Kidney tubule cell (primary cell): ENCODE measurements around the gene FRY.
A peak's percentile ranks its signal among the peaks of the same experiment; 100 is the strongest.

Experiments
- DNase-seq: peaks from one replicate; pipeline ENCODE4 v3.0.0-alpha.2; 2018; ENCODE audit warnings: low spot score

The FRY gene

DNA sequence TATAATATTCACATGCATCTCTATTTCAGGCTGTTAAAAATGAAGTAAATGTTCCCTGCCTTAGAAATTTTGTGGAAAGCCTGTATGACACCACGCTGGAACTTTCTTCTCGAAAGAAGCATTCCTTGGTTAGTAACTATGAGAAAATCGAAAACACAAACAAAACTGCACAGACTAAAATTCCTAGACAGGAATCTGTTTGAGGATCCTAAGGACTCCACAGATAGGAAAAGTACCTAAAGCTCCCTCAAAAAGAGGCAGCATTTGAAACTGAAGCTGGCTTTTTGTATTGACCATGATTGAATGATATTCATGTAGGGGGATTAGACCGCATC is 103.4 kb downstream of the FRY start:
- DNase-seq, result no peak

DNA sequence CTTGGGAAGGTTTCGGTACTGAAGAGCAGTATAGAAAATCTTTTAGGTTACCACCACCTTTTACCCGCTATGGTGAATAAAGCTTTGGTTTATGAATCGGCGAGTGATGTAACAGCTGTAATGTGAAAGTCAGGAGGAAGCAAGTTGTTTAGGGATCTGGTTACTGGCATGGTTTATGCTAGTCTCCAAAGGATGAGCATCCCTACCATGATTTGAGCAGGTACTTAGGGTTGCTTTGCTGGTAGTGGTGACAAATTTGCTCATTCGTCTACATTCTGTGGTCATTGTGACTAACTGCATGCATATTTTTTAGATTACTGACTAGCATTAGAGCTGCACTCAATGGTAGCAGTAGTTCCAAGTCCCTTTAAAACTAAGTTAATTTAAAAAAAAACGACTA is 104.1 kb downstream of the FRY start:
- peak; percentile 65 for DNase-seq

DNA sequence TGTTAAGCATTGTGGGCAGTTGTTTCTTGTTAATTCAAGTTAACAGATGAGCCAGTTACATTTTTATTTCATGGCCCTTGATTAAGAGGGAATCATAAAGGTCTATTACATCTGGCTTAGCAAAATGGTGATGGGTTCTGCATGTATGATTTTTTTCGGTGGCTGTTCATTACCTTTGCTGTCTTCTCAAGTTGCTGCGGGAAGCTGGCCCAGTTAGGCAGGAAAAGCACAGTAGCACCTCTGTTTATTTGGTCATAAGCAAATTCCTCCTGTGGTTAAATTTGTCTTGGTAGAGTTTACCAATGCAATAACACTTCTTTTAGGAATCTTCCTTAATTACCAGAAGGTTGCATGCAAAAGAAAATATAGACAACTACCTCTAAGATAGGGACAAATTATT is 104.5 kb downstream of the FRY start:
- peak; percentile 9 for DNase-seq

DNA sequence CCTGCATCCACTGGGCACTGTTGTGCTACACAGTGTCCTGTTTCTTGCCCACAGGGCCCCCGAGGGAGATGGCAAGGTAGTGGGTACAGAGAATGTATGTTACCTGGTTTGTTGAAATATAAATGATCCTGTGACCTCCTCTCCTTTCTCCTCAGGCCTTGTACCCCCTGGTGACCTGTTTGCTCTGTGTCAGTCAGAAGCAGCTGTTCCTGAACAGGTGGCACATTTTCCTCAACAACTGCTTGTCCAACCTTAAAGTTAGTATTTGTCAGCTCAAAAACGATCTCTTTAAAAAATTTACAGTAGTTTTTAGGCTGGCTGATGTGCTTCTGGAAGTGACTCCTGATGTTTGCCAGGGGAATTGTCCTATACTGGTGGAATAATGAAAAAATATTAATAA is 105.1 kb downstream of the FRY start:
- DNase-seq, result no peak

DNA sequence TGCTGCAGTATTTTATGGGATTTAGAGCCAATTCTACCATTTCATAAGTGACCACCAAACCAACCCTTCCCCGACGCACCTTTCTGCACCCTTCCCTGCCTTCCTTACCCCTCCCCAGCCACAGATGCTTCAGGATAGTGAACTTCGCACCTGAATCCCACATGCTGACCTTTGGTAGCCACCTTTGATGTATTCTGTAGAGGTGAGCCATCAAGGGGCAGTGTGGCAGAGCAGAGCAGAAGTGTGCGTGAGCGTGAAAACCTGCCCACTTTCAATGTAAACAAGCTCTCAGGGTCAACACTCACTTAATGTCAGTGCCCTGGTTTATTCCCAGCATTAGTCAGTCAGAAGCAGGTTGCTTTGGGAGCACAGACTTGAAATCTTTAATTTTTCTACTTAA is 107.7 kb downstream of the FRY start:
- no peak for DNase-seq

DNA sequence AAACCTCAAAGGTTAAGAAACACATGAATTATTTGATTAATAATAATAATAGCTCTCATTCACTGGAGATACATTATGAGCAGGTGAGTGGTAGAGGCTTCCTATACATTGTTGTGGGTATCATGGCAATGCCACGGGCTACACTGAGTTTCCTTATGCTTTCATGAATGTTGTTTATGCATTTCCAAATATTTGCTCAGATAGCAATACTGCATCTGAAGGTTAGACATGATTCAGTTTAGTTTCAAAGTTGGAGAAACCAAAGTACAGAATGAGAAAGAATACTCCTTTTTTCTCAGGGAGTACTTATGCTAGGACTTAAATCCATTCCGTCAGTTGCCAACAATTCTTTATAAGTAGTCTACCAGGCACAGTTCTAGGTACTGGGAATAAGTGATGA is 108.5 kb downstream of the FRY start:
- DNase-seq, result no peak

DNA sequence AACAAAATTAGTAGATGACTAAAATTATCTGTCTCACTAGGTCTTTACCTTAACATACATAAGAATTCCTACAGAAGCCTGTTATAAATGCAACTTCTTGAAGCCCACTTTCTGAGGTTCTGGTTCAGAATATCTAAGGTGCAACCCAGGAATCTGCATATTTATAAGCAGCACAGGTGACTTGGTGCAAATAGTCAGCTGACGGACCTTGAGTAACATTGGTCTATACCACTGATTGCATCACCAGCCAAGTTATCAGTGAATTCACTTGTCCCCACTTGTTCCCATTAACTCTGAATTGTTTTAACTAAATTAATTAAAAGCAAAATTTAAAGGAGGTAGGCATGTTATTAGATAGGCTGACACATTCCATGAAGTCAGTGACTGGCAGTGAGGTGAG is 109.9 kb downstream of the FRY start:
- DNase-seq, result no peak

DNA sequence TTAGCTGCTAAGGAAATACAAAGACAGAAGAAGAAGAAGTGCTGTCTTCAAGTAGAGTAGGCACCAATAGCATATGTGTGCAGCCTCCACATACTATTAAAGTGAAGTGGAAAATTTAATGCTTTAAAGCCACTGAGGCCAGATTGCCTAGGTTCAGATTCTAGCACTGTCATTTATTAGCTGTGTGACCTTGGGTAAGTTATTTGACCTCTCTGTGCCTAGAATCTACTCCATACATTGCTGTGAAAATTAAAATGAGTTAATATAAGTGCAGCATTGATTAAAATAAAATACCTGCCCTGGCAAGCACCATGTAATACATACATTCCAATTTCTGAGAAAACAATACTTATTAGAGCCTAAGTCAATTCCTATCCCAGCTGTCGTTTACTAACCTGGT is 110.5 kb downstream of the FRY start:
- no peak for DNase-seq

DNA sequence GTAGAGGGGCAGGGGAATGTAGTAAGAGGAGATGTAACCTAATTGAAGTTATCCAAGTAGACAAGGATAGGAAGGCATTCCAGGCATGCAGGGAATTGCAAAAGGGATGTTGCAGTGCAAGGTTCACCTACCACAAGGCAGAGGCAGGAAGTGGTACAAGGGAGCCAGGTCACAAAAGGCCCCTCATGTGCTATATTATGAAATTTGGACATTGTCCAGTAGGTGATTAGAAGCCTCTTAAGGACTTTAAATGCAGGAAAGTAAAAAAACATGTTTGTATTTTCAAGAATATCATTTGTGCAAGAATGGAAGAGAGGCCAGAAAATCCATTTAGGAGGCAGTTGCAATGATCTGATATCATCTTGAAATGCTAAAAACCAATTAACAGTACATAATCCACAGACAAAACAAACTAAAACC is 111.4 kb downstream of the FRY start:
- DNase-seq, result peak; percentile 76

DNA sequence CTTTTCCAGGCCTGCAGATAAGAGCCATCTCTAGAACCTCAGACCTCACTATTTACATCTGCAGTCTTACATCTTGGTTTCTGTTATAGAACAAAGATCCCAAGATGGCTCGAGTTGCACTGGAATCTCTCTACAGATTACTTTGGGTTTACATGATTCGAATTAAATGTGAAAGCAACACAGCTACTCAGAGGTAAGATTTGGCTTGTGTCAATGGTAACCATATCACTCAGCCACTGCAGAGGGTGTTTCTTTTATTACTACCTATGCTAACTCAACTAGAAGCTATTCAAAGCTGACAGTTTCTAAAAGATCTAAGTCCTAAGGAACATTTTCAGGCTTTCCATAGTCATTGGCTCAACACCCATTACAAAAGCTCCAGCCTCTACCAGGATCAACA is 115.6 kb downstream of the FRY start:
- DNase-seq, result no peak

DNA sequence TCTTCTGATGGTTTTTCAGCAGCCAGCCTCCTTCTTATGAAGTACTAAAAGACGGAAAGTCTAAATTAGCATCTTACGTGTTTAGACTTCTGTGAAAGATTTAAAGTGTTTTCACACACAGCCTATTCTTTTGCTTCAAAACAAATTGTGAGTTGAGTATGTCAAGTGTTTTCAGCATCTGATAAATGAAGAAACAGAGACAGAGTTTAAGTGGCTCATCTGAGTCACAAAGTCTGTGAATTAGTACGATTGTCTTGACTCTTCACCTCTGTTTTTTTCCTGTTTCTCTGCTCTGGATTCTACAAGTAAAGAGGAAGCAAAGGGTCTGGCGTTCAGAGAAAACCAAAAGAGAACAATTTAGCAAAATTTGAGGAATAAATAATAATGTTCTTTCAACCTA is 116.4 kb downstream of the FRY start:
- no peak for DNase-seq

DNA sequence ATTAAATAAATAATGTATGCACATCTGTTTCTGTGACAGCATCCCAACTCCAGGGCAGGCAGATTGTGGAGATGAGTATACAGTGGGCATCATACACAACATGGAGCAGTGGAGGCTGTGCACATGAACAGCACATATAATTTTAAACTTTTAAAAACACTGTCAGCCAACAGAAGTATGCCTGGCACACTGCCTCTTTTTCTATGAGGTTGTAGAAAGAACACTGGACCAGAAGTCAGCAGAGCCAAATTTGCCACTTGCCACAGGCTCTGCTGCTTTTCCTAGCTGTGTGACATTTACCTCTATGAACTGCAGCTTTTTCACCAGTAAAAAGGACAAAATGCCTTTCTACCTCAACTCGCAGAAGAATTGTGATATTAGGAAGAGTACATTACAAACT is 118.7 kb downstream of the FRY start:
- no peak for DNase-seq

DNA sequence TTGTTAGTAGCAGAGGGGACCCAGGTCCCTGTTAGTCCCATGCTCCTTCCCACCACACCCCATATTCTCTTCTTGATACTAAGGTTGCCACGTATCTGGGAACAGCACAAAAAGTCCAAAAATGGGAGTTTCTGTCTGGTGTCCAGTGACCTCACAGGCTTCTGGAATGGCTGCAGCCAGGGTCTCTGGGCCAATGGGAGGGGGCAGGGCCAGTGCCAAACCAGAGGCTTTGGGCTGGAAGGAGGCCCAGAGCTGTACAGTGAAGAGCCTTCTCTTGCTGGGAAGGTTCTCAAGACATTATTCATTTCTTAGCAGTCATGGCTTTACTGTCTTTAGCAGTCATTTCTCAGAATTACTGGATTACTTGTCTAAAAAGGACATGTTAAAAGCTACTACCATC is 119.2 kb downstream of the FRY start:
- DNase-seq, result no peak

DNA sequence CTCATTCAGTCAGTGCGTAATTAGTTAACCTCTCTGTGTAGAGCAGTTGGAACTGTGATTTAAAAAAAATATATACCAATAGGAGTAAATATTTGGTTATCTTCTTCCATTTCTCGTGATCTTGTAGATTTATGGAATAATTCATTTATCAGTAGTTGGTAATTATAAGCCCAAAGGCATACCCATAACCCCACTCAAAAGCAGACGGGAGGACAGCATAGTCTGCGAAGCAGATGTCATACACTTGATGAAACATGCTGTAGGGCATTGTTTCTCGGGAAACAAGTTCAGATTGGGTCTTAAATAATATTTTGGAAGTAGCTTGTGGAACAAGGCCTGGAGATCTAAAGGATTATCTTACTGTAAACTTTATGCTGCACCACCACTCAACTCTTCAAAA is 119.7 kb downstream of the FRY start:
- DNase-seq, result no peak

DNA sequence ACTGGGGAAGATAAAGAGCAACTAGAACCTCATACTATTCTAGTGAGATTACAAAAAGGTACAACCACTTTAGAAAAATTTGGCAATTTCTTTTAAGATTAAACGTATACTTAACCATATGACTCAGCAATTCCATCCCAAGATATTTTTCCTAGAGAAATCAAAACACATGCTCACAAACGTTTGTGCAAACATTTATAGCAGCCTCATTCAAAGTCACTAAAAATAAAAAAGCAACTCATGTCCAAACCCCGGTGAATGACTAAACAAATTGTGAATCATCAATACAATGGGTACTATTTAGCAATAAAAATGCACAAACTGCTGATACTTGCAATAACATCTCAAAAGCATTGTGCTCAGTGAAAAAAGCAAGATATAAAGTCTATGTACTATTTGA is 121.5 kb downstream of the FRY start:
- DNase-seq, result no peak

DNA sequence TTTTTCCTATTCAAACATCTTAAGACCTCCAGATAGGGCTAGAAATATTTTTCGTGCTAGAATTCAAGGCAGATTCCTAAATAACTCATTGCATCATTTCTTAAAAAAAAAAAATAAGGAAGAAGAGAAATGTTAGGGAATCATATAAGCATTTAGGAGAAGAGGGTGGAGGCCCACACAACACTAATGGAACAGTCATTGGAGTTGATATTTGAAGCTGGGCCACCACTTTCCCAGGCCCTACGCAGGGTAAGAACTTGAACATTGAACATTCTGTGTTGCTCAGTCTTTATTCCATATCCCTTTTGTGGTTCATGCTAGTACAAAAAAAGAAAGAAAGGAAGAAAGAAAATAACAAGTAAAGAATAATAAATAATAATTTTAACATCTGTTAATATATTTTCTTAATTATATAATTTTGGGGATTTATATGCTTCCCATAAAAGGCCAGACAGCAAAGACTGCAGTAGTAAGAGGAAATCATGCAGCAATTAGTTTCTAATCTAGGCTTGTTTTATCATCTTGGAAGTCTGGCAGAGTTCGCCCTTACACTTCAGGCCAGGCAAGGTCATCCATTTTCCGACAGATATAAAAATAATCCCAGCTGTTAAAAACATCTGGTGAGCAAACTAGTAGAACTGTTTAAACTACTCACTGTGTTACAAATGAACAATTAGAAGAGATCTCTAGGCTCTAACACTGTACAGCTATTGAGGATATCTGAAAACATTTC is 127.7 kb downstream of the FRY start:
- no peak for DNase-seq

DNA sequence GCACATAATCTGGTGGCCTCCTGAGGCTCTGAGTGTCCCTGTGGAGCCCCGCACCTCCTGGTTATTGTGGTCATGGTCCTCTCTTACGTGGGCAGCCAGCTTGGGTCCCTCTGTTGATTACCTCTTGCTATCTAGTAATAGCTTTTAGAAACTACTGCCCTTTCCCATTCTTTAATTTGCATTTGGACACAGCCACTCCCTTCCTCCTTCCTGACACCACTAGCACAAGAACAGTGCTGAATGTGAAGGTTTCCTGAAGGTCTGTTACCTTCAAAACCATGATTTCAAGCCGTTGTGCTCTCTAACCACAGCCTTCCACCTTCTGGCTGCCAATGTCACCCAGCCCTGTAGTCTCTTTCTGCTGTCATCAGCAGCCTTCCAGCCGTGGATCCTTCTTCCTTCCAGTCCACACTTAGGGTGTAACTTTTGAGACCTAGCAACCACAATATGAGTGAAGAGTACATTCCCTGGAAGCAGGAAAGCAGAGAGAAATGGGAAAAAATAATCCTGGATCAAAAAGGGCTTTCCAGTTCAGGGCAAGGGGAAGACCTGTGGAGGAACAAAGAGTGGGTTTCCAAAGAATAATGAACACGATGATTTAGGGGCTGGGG is 130.9 kb downstream of the FRY start:
- no peak for DNase-seq

DNA sequence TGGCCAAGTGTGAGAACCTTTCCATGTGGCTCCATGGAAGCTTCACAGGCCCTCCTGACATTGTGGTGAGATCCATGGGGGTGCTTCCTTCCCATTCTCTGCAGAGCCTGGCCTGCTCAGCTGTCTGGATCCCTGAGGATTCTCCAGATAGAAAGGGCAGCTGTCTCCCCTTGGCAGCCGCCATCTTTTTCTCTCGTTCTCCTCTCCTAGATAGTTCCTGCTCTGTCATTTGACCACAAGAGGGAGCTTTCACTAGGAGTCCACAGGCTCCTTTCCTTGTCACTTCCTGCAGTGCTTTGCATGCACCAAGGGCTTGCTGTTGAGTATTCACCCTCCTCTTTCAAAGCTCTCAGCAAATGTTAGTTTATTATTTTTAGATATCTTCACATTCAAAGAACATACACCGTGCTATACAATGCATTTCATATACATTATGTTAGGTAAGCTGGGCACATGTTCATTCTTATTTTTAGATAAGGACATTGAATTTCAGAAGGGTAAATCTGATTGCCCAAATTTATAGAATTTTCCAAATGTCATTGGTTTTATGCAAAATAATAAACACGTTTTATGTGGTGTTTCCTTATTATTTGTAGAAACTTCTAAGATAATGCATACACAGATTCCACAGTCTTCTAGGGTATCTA is 133.2 kb downstream of the FRY start:
- DNase-seq, result peak; percentile 75

DNA sequence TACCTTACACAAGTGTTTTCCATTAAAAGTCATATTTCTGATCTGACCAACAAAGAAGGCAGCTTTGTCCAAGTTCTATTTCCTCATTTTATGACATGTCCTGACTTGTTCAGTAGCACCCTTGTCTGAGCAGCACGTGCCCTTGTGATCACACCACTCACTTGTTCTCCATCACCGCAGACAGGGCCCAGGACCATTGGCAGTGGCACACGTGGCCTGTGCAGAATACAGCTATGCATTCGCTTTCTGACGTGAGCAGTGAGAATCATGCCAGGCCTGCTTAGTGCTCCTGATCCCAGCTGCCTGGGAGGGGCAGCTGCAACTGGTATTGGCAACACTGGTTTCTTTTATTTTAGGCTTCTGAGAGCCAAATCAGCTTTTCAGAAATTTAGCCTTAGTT is 134.2 kb downstream of the FRY start:
- no peak for DNase-seq

DNA sequence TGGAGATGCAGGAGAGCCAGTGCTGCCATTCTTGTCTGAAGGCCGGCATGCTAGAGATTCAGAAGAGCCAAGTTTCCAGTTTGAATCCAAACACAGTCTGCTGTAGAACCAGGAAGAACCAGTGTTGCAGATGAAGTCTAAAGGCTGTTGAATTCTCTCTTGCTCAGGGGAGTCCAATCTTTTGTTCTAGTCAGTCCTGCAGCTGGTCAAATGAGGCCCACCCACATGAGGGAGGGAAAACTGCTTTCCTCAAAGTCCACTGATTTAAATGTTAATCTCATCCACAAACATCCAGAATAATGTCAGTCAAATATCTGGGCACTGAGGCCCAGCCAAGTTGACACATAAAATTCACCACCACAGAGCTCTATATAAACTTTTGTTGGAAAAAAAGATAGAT is 136.6 kb downstream of the FRY start:
- DNase-seq, result no peak

DNA sequence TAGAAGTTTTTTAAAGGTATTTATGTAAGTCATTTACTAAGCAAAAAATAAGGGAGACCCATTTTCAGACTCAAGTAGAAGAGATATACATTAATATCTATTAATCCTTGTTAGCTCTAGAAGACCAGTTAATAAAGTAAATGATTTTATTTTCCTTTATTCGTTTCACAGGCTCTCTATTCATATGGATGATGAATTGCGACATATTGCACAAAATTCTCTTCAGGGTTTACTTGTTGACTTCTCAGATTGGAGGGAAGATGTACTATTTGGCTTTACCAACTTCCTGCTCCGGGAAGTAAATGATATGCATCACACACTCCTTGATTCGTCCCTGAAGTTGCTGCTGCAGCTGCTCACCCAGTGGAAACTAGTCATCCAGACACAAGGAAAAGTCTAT is 139.3 kb downstream of the FRY start:
- DNase-seq, result no peak

DNA sequence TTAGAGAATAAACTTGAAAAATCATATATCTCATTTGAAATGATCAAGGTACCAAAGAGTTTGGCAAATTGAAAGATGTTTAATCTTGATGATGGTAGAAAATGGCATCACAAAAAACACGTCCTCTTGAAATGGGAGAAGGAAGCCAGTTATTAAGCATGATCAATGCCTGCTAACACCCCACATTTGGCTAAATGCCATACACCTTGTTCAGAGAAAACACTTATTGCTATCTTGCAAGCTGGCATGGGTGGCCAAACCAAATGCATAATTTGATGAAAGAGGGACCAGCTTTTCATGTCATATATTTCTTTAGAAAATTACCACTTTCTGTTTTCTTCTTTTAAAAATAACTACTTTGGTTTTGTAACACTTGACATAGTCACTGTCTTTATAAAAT is 142.3 kb downstream of the FRY start:
- no peak for DNase-seq

DNA sequence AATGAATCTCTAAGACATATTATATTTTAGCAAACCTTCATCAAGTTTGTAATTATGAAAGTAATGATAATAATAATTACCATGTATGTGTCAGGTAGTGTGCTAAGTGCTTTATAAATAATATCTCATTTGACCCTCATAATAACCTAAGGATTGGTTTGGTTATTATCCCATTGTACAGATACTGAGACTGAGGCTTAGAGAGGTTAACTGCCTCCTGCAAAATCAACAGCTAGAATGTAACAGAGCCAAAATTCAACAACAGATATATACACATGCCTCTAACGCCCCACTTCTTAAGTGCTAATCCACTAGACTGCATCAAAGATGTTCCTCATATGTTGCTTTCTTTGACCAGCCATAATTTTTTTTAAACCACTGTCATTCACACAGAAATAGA is 142.8 kb downstream of the FRY start:
- DNase-seq, result no peak

DNA sequence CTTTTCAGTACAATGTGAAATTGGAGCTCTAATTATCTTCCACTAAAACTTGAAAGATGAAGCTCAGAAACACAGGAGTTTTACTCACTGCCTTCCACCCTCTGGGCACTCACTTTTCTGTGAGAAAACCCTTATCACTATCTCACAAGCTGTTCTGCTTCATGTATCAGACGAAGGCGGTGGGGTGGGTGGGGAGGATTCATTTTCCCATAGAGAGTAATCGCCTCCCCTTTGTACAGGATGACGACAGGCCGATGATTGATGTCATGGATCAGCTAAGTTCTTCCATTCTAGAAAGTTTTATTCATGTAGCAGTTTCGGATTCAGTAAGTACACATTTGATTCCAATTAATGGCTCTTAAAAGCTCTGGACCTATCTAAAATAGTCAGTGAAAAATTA is 143.7 kb downstream of the FRY start:
- DNase-seq, result no peak
